ENCODE results near the gene UPF1. TPM values are rescaled to one million over a fixed set of nuclear protein-coding genes. Genes with fewer than 3 reads are reported as not detected.

UPF1 gene
- total and polyA plus RNA-seq, 2 of the 13 experiments (the other 11 are each of a cell fraction or from before 2014, with no cell fraction given), result 16.9 to 41.8 TPM

- Histone ChIP-seq H3K27me3 (ENCODE audit: control insufficient read depth in 1 of 2, insufficient read depth in 2 of 2, low read length in 2 of 2) (no peaks in the 10 kb centered on the region), H3K4me1 (ENCODE audit: insufficient read depth, low read length) (peaks cover 70% of the 10 kb centered on the region), H3K4me2 (ENCODE audit: low read depth, low read length) (no peak overlapping the region), H3K4me3 (replicated peaks in 1 of 3; ENCODE audit: insufficient read depth in 1 of 3, low read depth in 2 of 3, low read length in 3 of 3) (no peak overlapping the region), H3K9me3 (ENCODE audit: low read length) (no peaks in the 10 kb centered on the region), H3K36me3 (replicated peaks in 1 of 2; ENCODE audit: control insufficient read depth in 1 of 2, insufficient read depth in 2 of 2, low read length in 2 of 2) (peaks cover 2 to 16% of the 10 kb centered on the region in 2 experiments; a peak in 4 of 5 replicates), H4K20me1 (ENCODE audit: insufficient read depth, low read length) (peaks cover 69% of the 10 kb centered on the region), H3K79me2 (ENCODE audit: insufficient read depth, low read length) (peaks cover 91% of the 10 kb centered on the region), H3K9ac (ENCODE audit: insufficient read depth, low read depth, low read length) (no peak overlapping the region), H2AFZ (ENCODE audit: low read length) (no peak overlapping the region), H3K27ac (ENCODE audit: extremely low read length, insufficient read depth, low read length) (no peak overlapping the region)
- in situ Hi-C loops (cut with HindIII; ENCODE audit: extremely low pct_ligation_motif_present, low pct_unique_long_range_greater_than_20kb) (loop anchor here (5.0 kb wide), 1 partner anchor 55 kb away; no protein-coding TSS in a partner anchor), intact Hi-C loops (cut with micrococcal nuclease; ENCODE audit: unreplicated experiment) (no loop called here)
- ChIA-PET POLR2A (interaction anchor here (2.4 kb wide), 1 partner anchor 10 kb away, joined by 23 read pairs; the partner anchor contains the start of gene UPF1), CTCF (ENCODE audit: low intra/inter-chr PET ratio, low total read pairs) (no interaction called here)
- TF ChIP-seq ZNF891 (CRISPR knock-in tag; IDR thresholded peaks at IDR 0.05), result no peak
- no peak for TF ChIP-seq ZBTB4 (CRISPR knock-in tag; IDR thresholded peaks at IDR 0.05; ENCODE audit: borderline replicate concordance)
- no peak for TF ChIP-seq ZNF781 (CRISPR knock-in tag; IDR thresholded peaks at IDR 0.05; ENCODE audit: borderline replicate concordance, not compliant biosample characterization)
- TF ChIP-seq ZNF446 (CRISPR knock-in tag; IDR thresholded peaks at IDR 0.05), result no peak
- TF ChIP-seq NFIC (IDR thresholded peaks at IDR 0.05; ENCODE audit: low read length), result no peak
- no peak for TF ChIP-seq ZNF766 (CRISPR knock-in tag; IDR thresholded peaks at IDR 0.05; ENCODE audit: borderline replicate concordance)
- no peak for TF ChIP-seq SRSF9 (IDR thresholded peaks at IDR 0.05; ENCODE audit: borderline replicate concordance, insufficient read depth, low read depth, low read length, poor library complexity, severe bottlenecking)
- TF ChIP-seq SAP130 (CRISPR knock-in tag; IDR thresholded peaks at IDR 0.05; ENCODE audit: low read depth), result no peak
- no peak for TF ChIP-seq NBN (conservative IDR thresholded peaks at IDR 0.05)
- no peak for TF ChIP-seq RBM39 (IDR thresholded peaks at IDR 0.05; ENCODE audit: low read depth, low read length, poor library complexity, severe bottlenecking)
- no peak for TF ChIP-seq ZBTB20 (CRISPR knock-in tag; IDR thresholded peaks at IDR 0.05; ENCODE audit: borderline replicate concordance, low read depth)
- no peak for TF ChIP-seq SATB2 (CRISPR knock-in tag; IDR thresholded peaks at IDR 0.05)
- no peak for TF ChIP-seq PRPF4 (IDR thresholded peaks at IDR 0.05; ENCODE audit: low read depth, low read length, poor library complexity, severe bottlenecking)
- no peak for TF ChIP-seq ATF6 (CRISPR knock-in tag; conservative IDR thresholded peaks at IDR 0.05)
- no peak for TF ChIP-seq ZNF790 (CRISPR knock-in tag; IDR thresholded peaks at IDR 0.05; ENCODE audit: borderline replicate concordance)
- no peak for TF ChIP-seq ZNF660 (CRISPR knock-in tag; IDR thresholded peaks at IDR 0.05; ENCODE audit: borderline replicate concordance, low read depth)
- TF ChIP-seq HDAC1 (CRISPR knock-in tag; IDR thresholded peaks at IDR 0.05), result no peak
- no peak for TF ChIP-seq SIN3A (IDR thresholded peaks at IDR 0.05; ENCODE audit: borderline replicate concordance, low read depth, low read length)
- no peak for TF ChIP-seq TBL1XR1 (IDR thresholded peaks at IDR 0.05; ENCODE audit: borderline replicate concordance, low read length, partially characterized antibody)
- no peak for TF ChIP-seq MEIS1 (CRISPR knock-in tag; IDR thresholded peaks at IDR 0.05; ENCODE audit: borderline replicate concordance)
- no peak for FAIRE-seq
- no peak for DNase-seq (ENCODE audit: low spot score)
- 93% methylated on average over 7 of the region's 7 CpGs for WGBS (ENCODE audit: low lambda C conversion rate)
- no TSS peak for BruUV-seq (replicated peaks)
- no peak for ATAC-seq
Observed at GRCh38 chr19:18842166-18842565, 10.4 kb downstream of the UPF1 start.

Data from HepG2 (cell line).